Thymus (tissue), 11 donors: ENCODE measurements around the gene EML4. TPM values are rescaled to one million over a fixed set of nuclear protein-coding genes. Genes with fewer than 3 reads are reported as not detected.
A peak's percentile ranks its signal among the peaks of the same experiment; 100 is the strongest.

Experiments used
- DNase-seq, 9 donors: peaks; one replicate each; pipeline ENCODE4 v3.0.0-alpha.2; 2013; ENCODE audit warnings: low spot score in 9 of 9, low read depth in 6 of 9, missing footprints in 1 of 9
- H3K27ac ChIP-seq, 2 donors: one replicate each; pipeline ENCODE4 v1.5.1; 2013; ENCODE audit warnings: control low read depth in 1 of 2, low read depth in 1 of 2, low read length in 1 of 2, mild to moderate bottlenecking in 1 of 2, moderate library complexity in 1 of 2
- H3K27me3 ChIP-seq, 2 donors: one replicate each; pipeline ENCODE4 v1.5.1; 2013; ENCODE audit warnings: low read length in 1 of 2; ENCODE audit not compliant: control insufficient read depth in 2 of 2, insufficient read depth in 1 of 2
- H3K36me3 ChIP-seq, 2 donors: one replicate each; pipeline ENCODE4 v1.5.1; 2013; ENCODE audit warnings: low read length in 1 of 2, mild to moderate bottlenecking in 1 of 2, moderate library complexity in 1 of 2; ENCODE audit not compliant: control insufficient read depth in 2 of 2, insufficient read depth in 2 of 2
- H3K4me1 ChIP-seq, 2 donors: one replicate each; pipeline ENCODE4 v1.5.1; 2013; ENCODE audit warnings: low read length in 2 of 2; ENCODE audit not compliant: control insufficient read depth in 2 of 2, insufficient read depth in 2 of 2
- H3K4me3 ChIP-seq, 2 donors: one replicate each; pipeline ENCODE4 v1.5.1; 2013; ENCODE audit warnings: low read length in 2 of 2, control low read depth in 1 of 2, mild to moderate bottlenecking in 1 of 2
- H3K9me3 ChIP-seq, 2 donors: one replicate each; pipeline ENCODE4 v1.5.1; 2013; ENCODE audit warnings: low read length in 1 of 2, mild to moderate bottlenecking in 1 of 2; ENCODE audit not compliant: control insufficient read depth in 2 of 2, insufficient read depth in 1 of 2
- WGBS: extraction: QIAGEN DNeasy Blood & Tissue Kit; methylation state at CpG from one replicate; pipeline ENCODE4 v1.1.7; 2013; 5-methylcytosine and 5-hydroxymethylcytosine counted together
- polyA plus RNA-seq: library from polyadenylated mRNA; stranded (reverse); fragments of 200-250 nt; gene quantifications from one replicate; pipeline ENCODE4 v1.2.3, GENCODE V29; 2013
- total RNA-seq: library from RNA; stranded (reverse); fragments of 120-200 nt; gene quantifications from one replicate; pipeline ENCODE4 v1.2.4, GENCODE V29; 2013
- donor health status: healthy.

EML4 gene
- total and polyA plus RNA-seq, 2 donors: 23.5 to 28.5 TPM

GRCh38 chr2:42288811-42289210 is 119.7 kb downstream of the EML4 start:
- Histone ChIP-seq H3K36me3 (peaks cover 0 to 23% of the 10 kb centered on the region in 2 donors), H3K4me1 (no peaks in the 10 kb centered on the region), H3K27me3 (no peaks in the 10 kb centered on the region), H3K27ac (no peak overlapping the region), H3K9me3 (no peaks in the 10 kb centered on the region), H3K4me3 (no peak overlapping the region)
- WGBS: 99% methylated on average over 1 of the region's 1 CpG
- no peak for DNase-seq

DNA sequence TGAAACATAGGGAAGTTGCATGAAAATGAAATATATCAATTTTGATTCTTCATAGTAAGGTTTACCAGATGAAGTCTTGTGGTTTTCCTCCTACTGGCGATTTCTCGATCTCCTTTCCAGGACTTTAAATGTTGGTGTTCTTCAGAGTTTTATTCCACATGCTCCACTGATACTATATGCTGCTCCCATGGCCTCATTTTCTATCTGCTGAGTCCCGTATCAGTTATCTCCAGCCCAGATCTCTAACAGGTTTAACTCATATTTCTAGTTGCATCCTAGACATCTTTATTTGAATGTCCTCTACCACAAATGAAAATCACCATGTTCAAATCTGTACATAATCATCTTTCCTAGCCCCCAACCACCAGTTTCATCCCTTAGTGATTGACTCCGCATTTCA is 120.1 kb downstream of the EML4 start:
- Histone ChIP-seq H3K36me3 (peaks cover 0 to 23% of the 10 kb centered on the region in 2 donors), H3K4me1 (no peaks in the 10 kb centered on the region), H3K4me3 (no peak overlapping the region), H3K27me3 (no peaks in the 10 kb centered on the region), H3K27ac (no peak overlapping the region), H3K9me3 (no peaks in the 10 kb centered on the region)
- DNase-seq: no peak
- 71% methylated on average over 4 of the region's 4 CpGs for WGBS

DNA sequence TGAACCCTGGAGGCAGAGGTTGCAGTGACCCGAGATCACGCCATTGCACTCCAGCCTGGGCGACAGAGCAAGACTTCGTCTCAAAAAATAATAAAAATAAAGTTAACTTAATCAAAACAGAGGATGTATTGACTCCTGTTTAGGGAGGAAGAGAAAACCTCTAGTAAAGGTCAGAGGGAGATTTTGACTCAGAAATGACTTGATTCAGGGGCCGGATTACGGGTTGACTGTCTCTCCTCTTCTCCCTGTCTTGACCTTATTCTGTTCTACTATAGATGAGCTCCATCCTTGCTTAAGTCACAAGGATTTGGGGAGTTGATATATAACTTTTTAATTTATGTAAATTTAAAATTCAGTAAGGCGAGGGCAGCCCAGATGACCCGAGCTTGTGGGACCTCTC is 120.9 kb downstream of the EML4 start:
- Histone ChIP-seq H3K4me3 (no peak overlapping the region), H3K4me1 (no peaks in the 10 kb centered on the region), H3K27ac (no peak overlapping the region), H3K9me3 (no peaks in the 10 kb centered on the region), H3K27me3 (no peaks in the 10 kb centered on the region), H3K36me3 (peaks cover 0 to 21% of the 10 kb centered on the region in 2 donors)
- WGBS: 97% methylated on average over 8 of the region's 8 CpGs
- DNase-seq: no peak

- WGBS: 98% methylated on average over 8 of the region's 8 CpGs
- DNase-seq: no peak
- H3K36me3 ChIP-seq: peaks cover 3 to 21% of the 10 kb centered on the region in 2 donors
- H3K9me3 ChIP-seq: no peaks in the 10 kb centered on the region
- H3K27me3 ChIP-seq: no peaks in the 10 kb centered on the region
- H3K27ac ChIP-seq: no peak overlapping the region
- H3K4me1 ChIP-seq: peaks cover 3 to 5% of the 10 kb centered on the region in 2 donors
- H3K4me3 ChIP-seq: no peak overlapping the region
Measured at GRCh38 chr2:42293019-42293418, 123.9 kb downstream of the EML4 start.

GRCh38 chr2:42296226-42296625 is 127.1 kb downstream of the EML4 start:
- DNase-seq: no peak
- Histone ChIP-seq H3K27ac (peak overlapping the region in 1 of 2 donors; percentile 48), H3K4me1 (peaks cover 3 to 5% of the 10 kb centered on the region in 2 donors), H3K36me3 (peaks cover 3 to 22% of the 10 kb centered on the region in 2 donors), H3K4me3 (no peak overlapping the region), H3K27me3 (no peaks in the 10 kb centered on the region), H3K9me3 (no peaks in the 10 kb centered on the region)
- 96% methylated on average over 2 of the region's 2 CpGs for WGBS

DNA sequence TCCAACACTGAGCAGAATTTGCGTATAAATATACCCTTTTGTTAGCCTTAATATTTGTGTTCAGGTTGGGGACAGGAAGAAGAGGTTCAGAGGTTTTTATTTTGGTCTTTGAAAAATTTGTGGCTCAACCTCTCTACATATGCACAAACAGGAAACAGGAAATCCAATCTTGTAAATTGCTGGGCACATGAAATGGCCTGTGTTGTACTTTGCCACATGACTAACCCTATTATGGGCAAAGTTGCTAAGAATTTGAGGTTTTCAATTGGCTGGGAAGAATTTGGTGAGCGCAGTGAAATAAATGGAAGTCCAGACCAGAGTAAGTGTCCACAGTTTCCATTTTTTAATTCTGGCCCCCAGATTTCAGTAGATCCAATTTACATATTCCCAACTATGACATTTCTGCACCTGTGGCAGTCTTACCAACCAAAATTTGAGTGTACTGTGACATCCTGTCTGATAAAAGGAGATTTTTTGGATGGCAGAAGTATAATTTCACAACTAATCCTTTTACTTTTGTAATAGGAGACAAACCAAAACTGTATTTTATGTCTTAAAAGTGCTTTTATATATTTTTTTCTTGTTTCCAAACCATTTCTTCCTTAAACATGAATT is 128.3 kb downstream of the EML4 start:
- DNase-seq: peak in 8 of 9 donors; percentile 7 to 63 (median 25)
- H3K4me1 ChIP-seq: peaks cover 3 to 5% of the 10 kb centered on the region in 2 donors
- peaks cover 3 to 20% of the 10 kb centered on the region in 2 donors for H3K36me3 ChIP-seq
- H3K27me3 ChIP-seq: no peaks in the 10 kb centered on the region
- H3K27ac ChIP-seq: peak overlapping the region; percentile 27 to 62
- H3K9me3 ChIP-seq: no peaks in the 10 kb centered on the region
- 78% methylated on average over 2 of the region's 2 CpGs for WGBS
- H3K4me3 ChIP-seq: no peak overlapping the region

DNA sequence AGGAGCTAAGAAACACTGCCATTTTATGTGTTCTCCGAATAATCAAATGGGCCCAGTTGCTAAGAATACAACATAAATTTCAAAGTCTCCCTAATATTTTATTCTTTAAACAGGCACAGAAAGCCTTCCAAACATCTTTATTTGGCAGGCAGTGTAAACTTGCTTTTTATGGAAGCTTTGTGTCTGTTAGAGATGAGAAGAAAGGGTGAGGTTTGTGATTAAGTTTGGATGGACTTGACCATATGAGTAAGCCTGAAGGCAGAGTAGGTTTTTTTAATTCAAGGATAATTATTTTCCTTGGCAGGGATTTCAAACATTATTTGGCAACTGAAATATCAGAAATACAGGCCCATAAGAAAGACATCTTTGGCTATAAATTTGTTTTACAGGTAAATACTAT is 129.0 kb downstream of the EML4 start:
- Histone ChIP-seq H3K27me3 (no peaks in the 10 kb centered on the region), H3K36me3 (peaks cover 3 to 23% of the 10 kb centered on the region in 2 donors), H3K4me1 (peaks cover 3 to 5% of the 10 kb centered on the region in 2 donors), H3K4me3 (no peak overlapping the region), H3K9me3 (no peaks in the 10 kb centered on the region), H3K27ac (peak overlapping the region in 1 of 2 donors; percentile 4)
- DNase-seq: no peak
- 47% methylated on average over 1 of the region's 1 CpG for WGBS

GRCh38 chr2:42298996-42299754 is 130.0 kb downstream of the EML4 start:
- Histone ChIP-seq H3K9me3 (no peaks in the 10 kb centered on the region), H3K4me1 (peaks cover 3 to 5% of the 10 kb centered on the region in 2 donors), H3K4me3 (no peak overlapping the region), H3K36me3 (peaks cover 13 to 31% of the 10 kb centered on the region in 2 donors), H3K27me3 (no peaks in the 10 kb centered on the region), H3K27ac (no peak overlapping the region)
- 91% methylated on average over 3 of the region's 3 CpGs for WGBS
- DNase-seq: no peak

DNA sequence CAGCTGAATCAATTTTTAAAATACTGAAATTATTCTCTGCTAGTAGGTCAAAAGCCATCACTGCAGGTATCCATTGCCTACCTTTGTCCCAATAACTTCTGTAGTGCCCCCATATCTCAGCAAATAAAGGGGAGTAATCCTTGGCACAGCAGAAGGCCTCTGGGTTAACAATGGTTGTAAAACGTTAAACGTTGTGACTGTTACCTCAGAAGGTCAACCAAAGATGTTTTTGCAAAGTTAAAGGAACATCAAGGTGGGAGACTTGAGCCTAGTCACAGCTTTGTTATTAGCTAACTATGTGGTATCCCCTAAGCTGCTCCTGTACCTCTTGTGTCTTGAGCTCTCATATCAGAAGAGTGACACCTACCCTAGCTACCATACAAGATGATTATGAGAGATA is 131.4 kb downstream of the EML4 start:
- DNase-seq: no peak
- Histone ChIP-seq H3K4me3 (no peak overlapping the region), H3K27me3 (no peaks in the 10 kb centered on the region), H3K27ac (no peak overlapping the region), H3K4me1 (peaks cover 3 to 5% of the 10 kb centered on the region in 2 donors), H3K36me3 (peaks cover 17 to 31% of the 10 kb centered on the region in 2 donors), H3K9me3 (no peaks in the 10 kb centered on the region)
- 97% methylated on average over 2 of the region's 2 CpGs for WGBS
